Right lobe of liver (tissue), 6 donors: ENCODE measurements around the gene HHATL. TPM values are rescaled to one million over a fixed set of nuclear protein-coding genes. Genes with fewer than 3 reads are reported as not detected.

Experiments
- ATAC-seq, 4 donors: fragments of 200-7000 bp; cut with Tn5 transposase; one replicate each; pipeline ENCODE4 v1.9.1; 2020; ENCODE audit warnings: mild to moderate bottlenecking in 4 of 4, moderate library complexity in 4 of 4
- DNase-seq, 3 donors: peaks; one replicate each; pipeline ENCODE4 v3.0.0-alpha.2; 2020
- H3K27ac ChIP-seq, 3 donors: fragments of 200-600 bp; one replicate each; pipeline ENCODE4 v1.8.0; 2022
- H3K27me3 ChIP-seq, 2 donors: fragments of 200-600 bp; one replicate each; pipeline ENCODE4 v1.8.0; 2022
- H3K36me3 ChIP-seq, 4 donors: fragments of 200-600 bp; sonication (generic) in 1 of 4; one replicate each; pipeline versions ENCODE4 v1.5.1 to v1.8.0; 2017 to 2022; ENCODE audit warnings: control low read depth in 1 of 4
- H3K4me1 ChIP-seq, 4 donors: fragments of 200-600 bp; sonication (generic) in 1 of 4; one replicate each; pipeline versions ENCODE4 v1.5.1 to v1.8.0; 2017 to 2022; ENCODE audit warnings: control low read depth in 1 of 4
- H3K4me3 ChIP-seq, 3 donors: fragments of 200-600 bp; one replicate each; pipeline ENCODE4 v1.8.0; 2022
- H3K9me3 ChIP-seq, 4 donors: fragments of 200-600 bp; sonication (generic) in 1 of 4; one replicate each; pipeline versions ENCODE4 v1.5.1 to v1.8.0; 2017 to 2022; ENCODE audit warnings: control low read depth in 1 of 4
- POLR2A ChIP-seq: fragments of 450-650 bp; IDR thresholded peaks from one replicate; pipeline ENCODE4 v1.6.1; 2017; ENCODE audit warnings: antibody characterized with exemption, mild to moderate bottlenecking
- WGBS: methylation state at CpG from one replicate; pipeline ENCODE4 v1.1.6; 2018; ENCODE audit warnings: low coverage, low lambda C conversion rate; ENCODE audit not compliant: insufficient coverage; ENCODE audit errors: missing lambda C conversion rate; 5-methylcytosine and 5-hydroxymethylcytosine counted together
- intact Hi-C, 2 donors: fragments of 100-400 bp; cut with DNase I; formaldehyde crosslinking; loops; one replicate each; pipeline versions ENCODE4 v1.11.2 to v1.14.1; 2022
- total RNA-seq, 6 experiments: library from RNA; depleted of rRNA in 2 of 6; stranded (reverse); fragments of >200 nt in 2 of 6; fragmentation: NEBNext Ultra II Directional in 3 of 6; extraction: Animal tissue kit (Norgen Biotek cat#: 25700) in 3 of 6; gene quantifications; one replicate each; pipeline versions ENCODE4 v1.1.0 to v1.2.4, GENCODE V29; 2016 to 2023
- TF ChIP-seq, protein P1 (sequence below), 4 donors: fragments of 200-600 bp in 3 of 4; fragments of 450-650 bp in 1 of 4; IDR thresholded peaks; one replicate each; pipeline versions ENCODE4 v1.5.1 to v1.8.0; 2016 to 2022; ENCODE audit warnings: antibody characterized with exemption in 4 of 4, mild to moderate bottlenecking in 2 of 4
- donor health status: DM: no; HTN: yes; CAD: no.
- donor health status: DM: no; HTN: no; CAD: no.
- donor health status: DM: no; HTN: no; CAD: no.
- donor health status: DM: no; HTN: yes; CAD: no.
- donor health status: DM: no; HTN: yes; CAD: no.

Gene HHATL
- total RNA-seq, 6 experiments from 2014 or later: 0.29 to 1.0 (median 0.60) TPM; not detected in 3

DNA sequence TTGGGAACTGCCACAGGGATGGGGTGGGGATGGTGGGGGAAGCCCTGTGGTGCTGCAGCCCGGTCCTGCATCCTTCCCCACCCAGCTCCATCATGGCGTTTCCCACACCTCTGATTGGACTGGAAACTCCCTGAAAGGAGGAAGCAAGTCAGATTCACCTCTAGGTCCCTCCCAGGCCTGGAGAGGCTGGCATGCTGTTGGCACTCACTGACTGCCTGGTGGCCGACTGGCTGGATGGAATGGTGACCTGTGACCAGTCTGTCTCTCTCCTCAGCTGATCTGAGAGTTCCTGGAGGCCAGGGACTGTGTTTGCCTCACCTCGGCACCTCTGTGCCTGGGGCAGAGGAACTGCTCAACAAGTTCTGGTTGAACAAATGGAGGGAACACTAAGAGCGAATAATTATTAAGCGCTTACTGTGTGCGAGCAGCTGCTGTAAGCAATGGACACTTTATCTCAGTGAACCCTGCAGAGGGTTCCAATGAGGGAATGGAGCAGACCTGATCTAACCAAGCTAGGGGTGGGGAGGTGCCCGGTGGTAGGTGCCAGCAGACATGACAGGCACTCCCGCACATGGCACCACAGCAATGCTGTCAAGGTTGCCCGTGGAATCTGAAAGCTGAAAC lies 3.5 kb upstream of the HHATL start:
- Histone ChIP-seq H3K4me3 (no peak overlapping the region), H3K9me3 (no peaks in the 10 kb centered on the region), H3K4me1 (no peaks in the 10 kb centered on the region), H3K36me3 (no peaks in the 10 kb centered on the region), H3K27ac (no peak overlapping the region), H3K27me3 (no peaks in the 10 kb centered on the region)
- no peak for ATAC-seq
- TF ChIP-seq POLR2A: no peak
- TF ChIP-seq, protein P1, sequence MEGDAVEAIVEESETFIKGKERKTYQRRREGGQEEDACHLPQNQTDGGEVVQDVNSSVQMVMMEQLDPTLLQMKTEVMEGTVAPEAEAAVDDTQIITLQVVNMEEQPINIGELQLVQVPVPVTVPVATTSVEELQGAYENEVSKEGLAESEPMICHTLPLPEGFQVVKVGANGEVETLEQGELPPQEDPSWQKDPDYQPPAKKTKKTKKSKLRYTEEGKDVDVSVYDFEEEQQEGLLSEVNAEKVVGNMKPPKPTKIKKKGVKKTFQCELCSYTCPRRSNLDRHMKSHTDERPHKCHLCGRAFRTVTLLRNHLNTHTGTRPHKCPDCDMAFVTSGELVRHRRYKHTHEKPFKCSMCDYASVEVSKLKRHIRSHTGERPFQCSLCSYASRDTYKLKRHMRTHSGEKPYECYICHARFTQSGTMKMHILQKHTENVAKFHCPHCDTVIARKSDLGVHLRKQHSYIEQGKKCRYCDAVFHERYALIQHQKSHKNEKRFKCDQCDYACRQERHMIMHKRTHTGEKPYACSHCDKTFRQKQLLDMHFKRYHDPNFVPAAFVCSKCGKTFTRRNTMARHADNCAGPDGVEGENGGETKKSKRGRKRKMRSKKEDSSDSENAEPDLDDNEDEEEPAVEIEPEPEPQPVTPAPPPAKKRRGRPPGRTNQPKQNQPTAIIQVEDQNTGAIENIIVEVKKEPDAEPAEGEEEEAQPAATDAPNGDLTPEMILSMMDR (IDR thresholded peaks at IDR 0.05): no peak
- intact Hi-C loops: no loop called here
- 55% methylated on average over 9 of the region's 10 CpGs for WGBS
- no peak for DNase-seq

DNA sequence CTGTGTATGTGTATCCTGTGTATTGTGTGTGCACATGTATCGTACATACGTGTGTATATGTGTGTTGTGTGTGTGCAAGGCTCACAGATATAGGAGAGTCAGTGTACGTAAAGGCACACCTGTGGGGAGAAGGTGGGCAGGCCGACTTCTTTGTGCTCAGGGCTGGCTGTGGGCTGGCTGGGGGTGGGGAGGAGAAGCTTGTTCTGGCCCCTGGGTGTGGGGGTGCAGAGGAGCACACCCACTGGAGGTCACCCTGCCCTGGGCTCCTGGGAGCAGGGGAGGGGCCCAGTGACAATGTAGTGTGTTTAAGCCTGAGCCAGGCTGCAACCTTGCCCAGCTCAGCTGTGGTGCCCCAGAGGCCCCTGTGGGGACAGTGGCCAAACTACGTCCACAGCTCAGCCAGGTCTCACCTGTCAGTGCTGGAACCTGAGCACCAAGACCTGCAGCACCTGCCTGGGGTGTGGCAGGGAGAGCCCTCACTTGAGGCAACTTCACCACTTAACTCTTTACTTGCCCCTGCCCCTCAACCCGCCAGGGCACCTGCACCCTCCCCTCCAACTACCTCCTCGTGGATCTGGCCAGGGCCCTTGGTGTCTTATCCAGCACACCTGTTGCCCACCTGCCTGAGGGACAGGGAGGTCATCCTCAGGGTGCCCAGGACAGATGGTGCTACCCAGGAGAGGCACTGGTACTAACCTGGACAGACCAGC lies 2.6 kb upstream of the HHATL start:
- ATAC-seq (no peak), DNase-seq (peak in 1 of 3 donors; percentile 36)
- Histone ChIP-seq H3K4me1 (no peaks in the 10 kb centered on the region), H3K27me3 (no peaks in the 10 kb centered on the region), H3K27ac (no peak overlapping the region), H3K4me3 (no peak overlapping the region), H3K9me3 (no peaks in the 10 kb centered on the region), H3K36me3 (no peaks in the 10 kb centered on the region)
- TF ChIP-seq, protein P1 (IDR thresholded peaks at IDR 0.05): no peak
- TF ChIP-seq POLR2A: no peak
- intact Hi-C loops: no loop called here
- WGBS: 83% methylated on average over 4 of the region's 7 CpGs

DNA sequence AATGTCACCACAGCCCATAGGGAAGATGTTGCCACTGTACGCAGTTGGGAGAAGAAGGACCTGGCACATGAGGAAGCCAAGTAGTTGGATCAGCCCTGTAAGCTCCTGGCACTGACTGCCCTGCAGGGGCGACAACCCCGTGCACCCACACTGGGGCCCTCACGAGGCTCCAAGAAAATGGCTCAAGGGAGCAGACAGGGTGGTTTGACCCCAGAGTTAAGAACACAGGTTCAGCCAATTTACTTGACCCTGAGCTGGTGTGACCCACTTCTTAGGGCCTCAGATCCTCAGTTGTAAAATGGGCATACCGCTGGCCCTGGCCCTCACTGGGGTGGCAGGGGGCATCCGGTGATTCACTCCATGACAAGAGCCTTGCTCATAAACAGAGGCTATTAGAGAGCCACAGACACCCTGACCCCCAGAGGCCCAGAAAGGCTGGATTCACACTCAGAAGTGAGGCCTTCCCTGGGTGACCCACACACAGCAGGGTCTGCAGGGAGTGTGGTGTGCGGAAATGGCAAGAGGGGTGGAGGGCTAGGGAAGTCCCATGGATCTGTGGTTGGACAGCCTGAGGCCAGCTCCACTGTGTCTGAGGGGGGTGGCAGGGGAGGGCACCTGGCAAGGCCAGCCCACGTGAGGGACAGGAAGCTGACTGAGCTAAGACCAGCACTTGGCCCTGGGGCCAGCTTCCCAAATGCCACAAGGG lies 1.7 kb upstream of the HHATL start:
- no peak for ATAC-seq
- WGBS: no CpG with 5 or more reads among the region's 8 CpGs

DNA sequence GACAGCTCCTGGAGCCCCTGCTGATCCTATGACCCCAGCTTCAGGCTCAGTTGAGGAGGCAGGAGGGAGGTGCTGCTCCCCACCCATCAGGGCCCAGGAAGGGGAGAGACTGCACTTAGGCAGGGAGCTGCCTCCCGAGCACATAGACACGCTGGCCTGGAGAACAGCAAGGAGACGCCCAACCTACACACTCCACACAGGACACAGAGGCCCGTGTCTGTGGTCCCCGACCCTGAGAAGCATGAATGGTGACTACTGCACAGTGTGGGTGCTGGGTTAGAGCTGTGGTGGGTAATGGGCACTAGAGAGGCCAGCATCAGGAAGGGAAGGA lies 1.1 kb upstream of the HHATL start:
- H3K27ac ChIP-seq: no peak overlapping the region
- H3K4me3 ChIP-seq: no peak overlapping the region
- TF ChIP-seq, protein P1 (IDR thresholded peaks at IDR 0.05): no peak
- TF ChIP-seq POLR2A: no peak
- no peaks in the 10 kb centered on the region for H3K9me3 ChIP-seq
- WGBS: no CpG with 5 or more reads among the region's 5 CpGs
- H3K36me3 ChIP-seq: no peaks in the 10 kb centered on the region
- DNase-seq: no peak
- H3K27me3 ChIP-seq: no peaks in the 10 kb centered on the region
- H3K4me1 ChIP-seq: no peaks in the 10 kb centered on the region
- intact Hi-C loops: no loop called here
- no peak for ATAC-seq

More for the DNA sequence above, 1.7 kb upstream of the HHATL start:
- H3K4me1 ChIP-seq: no peaks in the 10 kb centered on the region
- H3K27me3 ChIP-seq: no peaks in the 10 kb centered on the region
- H3K36me3 ChIP-seq: no peaks in the 10 kb centered on the region
- intact Hi-C loops: no loop called here
- no peak for DNase-seq
- no peak overlapping the region for H3K4me3 ChIP-seq
- H3K9me3 ChIP-seq: no peaks in the 10 kb centered on the region
- TF ChIP-seq, protein P1 (IDR thresholded peaks at IDR 0.05): no peak
- TF ChIP-seq POLR2A: no peak
- H3K27ac ChIP-seq: no peak overlapping the region
